ENCODE data around the gene SOS2. TPM values are rescaled to one million over a fixed set of nuclear protein-coding genes. Genes with fewer than 3 reads are reported as not detected.

Gene SOS2
- total and polyA plus RNA-seq, 10 of the 15 experiments (the other 5 are each of a cell fraction or from before 2014, with no cell fraction given), result 2.1 to 16.8 (median 8.4) TPM

GRCh38 chr14:50085570-50086320, 145.6 kb downstream of the SOS2 start (continued):
- no peak for TF ChIP-seq NR2C1 (IDR thresholded peaks at IDR 0.05)
- no peak for TF ChIP-seq FOS (IDR thresholded peaks at IDR 0.05; ENCODE audit: borderline replicate concordance, extremely low read depth, insufficient read length)
- peak; percentile 48; the same call in 1 of the 2 replicates for TF ChIP-seq TAF1 (IDR thresholded peaks at IDR 0.05; ENCODE audit: borderline replicate concordance, low read depth, low read length)
- no peak for TF ChIP-seq PAX8 (IDR thresholded peaks at IDR 0.05)
- TF ChIP-seq BACH1 (IDR thresholded peaks at IDR 0.05; ENCODE audit: borderline replicate concordance), result peak; percentile 35; the same call in 1 of the 2 replicates
- TF ChIP-seq RBBP5 (conservative IDR thresholded peaks at IDR 0.05), result no peak
- TF ChIP-seq RAD21 (IDR thresholded peaks at IDR 0.05; ENCODE audit: insufficient read depth, low read depth, low read length), result no peak
- TF ChIP-seq PBX3 (IDR thresholded peaks at IDR 0.05; ENCODE audit: insufficient replicate concordance, low read depth, low read length), result no peak
- TF ChIP-seq E4F1 (IDR thresholded peaks at IDR 0.05; ENCODE audit: borderline replicate concordance, partially characterized antibody), result peak; percentile 59
- TF ChIP-seq ATF2 (IDR thresholded peaks at IDR 0.05; ENCODE audit: low read length), result peak; percentile 74
- no peak for TF ChIP-seq ASH2L (IDR thresholded peaks at IDR 0.05; ENCODE audit: borderline replicate concordance, low read depth)
- peak; percentile 94 for TF ChIP-seq ZNF687 (IDR thresholded peaks at IDR 0.05)
- no peak for TF ChIP-seq TCF7 (IDR thresholded peaks at IDR 0.05; ENCODE audit: borderline replicate concordance)
- no peak for TF ChIP-seq NFXL1 (IDR thresholded peaks at IDR 0.05; ENCODE audit: borderline replicate concordance)
- no peak for TF ChIP-seq ATF3 (IDR thresholded peaks at IDR 0.05; ENCODE audit: borderline replicate concordance, extremely low read depth, low read depth, low read length)
- TF ChIP-seq USF1 (IDR thresholded peaks at IDR 0.05; ENCODE audit: borderline replicate concordance, extremely low read length, insufficient read depth, low read depth, low read length), result no peak
- TF ChIP-seq MYC (IDR thresholded peaks at IDR 0.05; ENCODE audit: insufficient read depth, insufficient read length, insufficient replicate concordance, low read length, severe bottlenecking), result no peak
